GM13976 (cell line): Measurements from ENCODE around the gene OTOGL.

Source experiments
- DNase-seq: peaks from one replicate; pipeline ENCODE4 v3.0.0; 2012; ENCODE audit warnings: low spot score
- in situ Hi-C: fragments of 300-500 bp; cut with MboI; formaldehyde crosslinking; loops from one replicate; pipeline ENCODE4 v1.12.0; 2022; ENCODE audit warnings: low sequenced_read_pairs, mixed read lengths, inconsistent platforms; ENCODE audit not compliant: unreplicated experiment
- TF ChIP-seq, protein P1 (sequence below): IDR thresholded peaks from 2 replicates; pipeline ENCODE4 v1.5.1; 2012; ENCODE audit warnings: borderline replicate concordance, mild to moderate bottlenecking; ENCODE audit not compliant: insufficient read depth; ENCODE audit errors: extremely low read depth, missing control alignments, control extremely low read depth

Gene OTOGL

DNA sequence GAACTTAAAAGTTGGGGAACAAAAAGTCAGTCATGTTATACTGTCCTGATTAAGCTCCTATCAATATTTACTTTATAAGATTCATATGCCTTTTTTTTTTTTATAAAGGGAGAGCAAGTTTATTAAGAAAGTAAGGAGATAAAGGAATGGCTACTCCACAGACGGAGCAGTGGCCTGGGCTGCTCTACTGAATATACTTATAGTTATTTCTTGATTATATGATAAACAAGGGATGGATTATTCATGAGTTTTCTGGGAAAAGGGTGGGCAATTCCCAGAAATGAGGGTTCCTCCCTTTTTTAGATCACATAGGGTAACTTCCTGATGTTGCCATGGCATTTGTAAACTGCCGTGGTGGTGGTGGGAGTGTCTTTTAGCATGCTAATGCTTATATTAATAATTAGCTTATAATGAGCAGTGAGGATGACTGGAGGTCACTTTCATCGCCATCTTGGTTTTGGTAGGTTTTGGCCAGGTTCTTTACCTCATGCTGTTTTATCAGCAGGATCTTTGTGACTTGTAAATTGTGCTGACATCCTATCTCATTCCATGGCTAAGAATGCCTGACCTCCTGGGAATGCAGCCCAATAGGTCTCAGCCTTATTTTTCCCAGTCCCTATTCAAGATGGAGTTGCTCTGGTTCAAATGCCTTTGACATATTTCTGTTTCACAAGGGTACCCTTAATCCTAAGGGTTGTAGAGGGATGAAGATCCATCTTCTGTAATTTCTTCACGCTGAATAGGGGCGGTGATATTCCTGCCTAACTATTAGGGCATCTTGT, 73.9 kb downstream of the OTOGL start:
- DNase-seq: no peak
- TF ChIP-seq, protein P1, sequence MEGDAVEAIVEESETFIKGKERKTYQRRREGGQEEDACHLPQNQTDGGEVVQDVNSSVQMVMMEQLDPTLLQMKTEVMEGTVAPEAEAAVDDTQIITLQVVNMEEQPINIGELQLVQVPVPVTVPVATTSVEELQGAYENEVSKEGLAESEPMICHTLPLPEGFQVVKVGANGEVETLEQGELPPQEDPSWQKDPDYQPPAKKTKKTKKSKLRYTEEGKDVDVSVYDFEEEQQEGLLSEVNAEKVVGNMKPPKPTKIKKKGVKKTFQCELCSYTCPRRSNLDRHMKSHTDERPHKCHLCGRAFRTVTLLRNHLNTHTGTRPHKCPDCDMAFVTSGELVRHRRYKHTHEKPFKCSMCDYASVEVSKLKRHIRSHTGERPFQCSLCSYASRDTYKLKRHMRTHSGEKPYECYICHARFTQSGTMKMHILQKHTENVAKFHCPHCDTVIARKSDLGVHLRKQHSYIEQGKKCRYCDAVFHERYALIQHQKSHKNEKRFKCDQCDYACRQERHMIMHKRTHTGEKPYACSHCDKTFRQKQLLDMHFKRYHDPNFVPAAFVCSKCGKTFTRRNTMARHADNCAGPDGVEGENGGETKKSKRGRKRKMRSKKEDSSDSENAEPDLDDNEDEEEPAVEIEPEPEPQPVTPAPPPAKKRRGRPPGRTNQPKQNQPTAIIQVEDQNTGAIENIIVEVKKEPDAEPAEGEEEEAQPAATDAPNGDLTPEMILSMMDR: no peak
- in situ Hi-C loops: no loop called here

DNA sequence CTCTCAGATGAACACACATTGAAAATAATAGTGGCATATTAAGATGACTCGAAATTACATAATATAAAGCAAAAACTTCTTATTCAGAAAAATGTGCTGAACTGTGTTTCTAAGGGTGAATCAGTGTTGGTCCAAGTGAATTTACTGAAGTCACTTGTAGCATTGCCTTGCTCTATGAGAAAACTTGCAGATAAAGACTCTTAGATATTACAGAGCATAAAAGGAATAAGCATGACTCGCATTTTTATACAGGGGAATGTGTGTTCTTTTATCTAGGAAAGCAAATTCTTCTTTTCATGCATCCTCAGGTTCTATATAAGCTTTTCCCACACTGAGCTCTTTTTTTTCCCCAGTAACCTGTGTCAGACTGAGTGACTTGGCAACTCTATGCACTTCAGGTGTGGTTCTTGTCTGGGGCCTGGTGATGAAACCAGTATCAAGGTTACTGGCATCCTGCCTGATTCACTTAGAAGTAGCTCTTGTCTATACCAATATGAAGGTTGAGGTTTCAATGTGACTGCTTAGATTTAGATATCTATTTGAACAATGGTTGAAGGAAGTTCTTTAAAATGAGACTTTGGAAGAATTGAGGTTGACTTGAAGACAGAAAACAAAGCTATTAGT, 76.1 kb downstream of the OTOGL start:
- in situ Hi-C loops: loop anchor here (25.0 kb wide), 2 partner anchors 413 to 613 kb away; no protein-coding TSS in a partner anchor
- DNase-seq: no peak
- TF ChIP-seq, protein P1: no peak

DNA sequence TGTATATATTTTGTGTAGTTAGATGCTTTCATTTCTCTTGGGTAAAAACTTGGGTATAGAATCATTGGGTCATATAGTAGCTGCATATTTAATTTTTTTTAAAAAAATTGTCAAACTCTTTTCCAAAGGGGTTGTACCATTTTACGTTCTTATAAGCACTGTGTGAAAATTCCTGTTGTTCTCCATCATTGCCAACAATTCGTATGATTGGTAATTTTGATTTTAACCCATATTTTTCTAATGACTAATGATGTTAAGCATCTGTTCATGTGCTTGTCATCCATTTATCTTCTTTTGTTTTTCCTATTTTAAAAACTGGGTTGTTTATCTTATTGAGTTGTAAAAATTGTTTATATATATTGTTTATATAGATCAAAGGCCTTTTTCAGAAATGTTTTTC, 77.4 kb downstream of the OTOGL start:
- in situ Hi-C loops: loop anchor here (25.0 kb wide), 2 partner anchors 414 to 614 kb away; no protein-coding TSS in a partner anchor
- DNase-seq: no peak
- TF ChIP-seq, protein P1: no peak

- no peak for DNase-seq
- TF ChIP-seq, protein P1: no peak
- in situ Hi-C loops: loop anchor here (25.0 kb wide), 2 partner anchors 417 to 617 kb away; no protein-coding TSS in a partner anchor
These were observed 79.5 kb downstream of the OTOGL start for GRCh38 chr12:80178846-80179245.

DNA sequence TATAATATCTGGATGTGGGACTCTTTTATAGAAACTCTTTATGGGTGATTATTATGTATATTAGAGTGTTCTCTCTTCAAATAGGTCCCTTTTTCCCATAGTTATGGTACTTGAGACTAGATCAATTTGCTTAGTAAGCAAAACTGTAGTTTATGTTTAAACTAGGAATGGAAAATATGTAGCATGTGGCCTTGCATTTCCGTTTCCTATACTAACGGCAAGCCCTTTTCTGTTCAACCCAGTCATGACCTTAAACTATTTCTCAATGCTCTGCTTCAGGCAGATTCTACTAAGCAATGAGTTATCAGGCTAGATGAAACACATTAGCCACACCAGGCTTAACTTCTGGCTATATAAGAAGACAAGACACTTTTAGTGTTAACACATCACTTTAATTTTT, 84.6 kb downstream of the OTOGL start:
- TF ChIP-seq, protein P1: no peak
- in situ Hi-C loops: loop anchor here (25.0 kb wide), 2 partner anchors 422 to 622 kb away; no protein-coding TSS in a partner anchor
- no peak for DNase-seq

- in situ Hi-C loops: loop anchor here (25.0 kb wide), 2 partner anchors 423 to 623 kb away; no protein-coding TSS in a partner anchor
- no peak for DNase-seq
- TF ChIP-seq, protein P1: no peak
These were observed 85.6 kb downstream of the OTOGL start for GRCh38 chr12:80184926-80185325.
